RWPE2 (cell line): ENCODE measurements around the gene CNDP2.

ENCODE experiments used
- ATAC-seq: fragments of 200-7000 bp; cut with Tn5 transposase; 3 replicates; pipeline ENCODE4 v1.9.1; 2021; ENCODE audit warnings: low read depth
- DNase-seq: peaks from one replicate; pipeline ENCODE4 v3.0.0-alpha.2; 2020; ENCODE audit warnings: low spot score
- H3K27ac ChIP-seq: fragments of 450-650 bp; 2 replicates; pipeline ENCODE4 v1.5.1; 2017; ENCODE audit warnings: mild to moderate bottlenecking; ENCODE audit not compliant: poor library complexity, severe bottlenecking
- H3K27me3 ChIP-seq: fragments of 250-450 bp; sonication (Bioruptor Pico); 2 replicates; pipeline ENCODE4 v1.5.1; 2021; ENCODE audit warnings: mild to moderate bottlenecking, moderate library complexity; ENCODE audit not compliant: insufficient read depth, poor library complexity, severe bottlenecking
- H3K36me3 ChIP-seq: fragments of 250-450 bp; sonication (Bioruptor Pico); 2 replicates; pipeline ENCODE4 v1.5.1; 2020; ENCODE audit warnings: low read depth, mild to moderate bottlenecking, moderate library complexity
- H3K4me1 ChIP-seq: fragments of 250-450 bp; sonication (Bioruptor Pico); 2 replicates; pipeline ENCODE4 v1.5.1; 2021; ENCODE audit warnings: mild to moderate bottlenecking, moderate library complexity; ENCODE audit not compliant: insufficient read depth, poor library complexity, severe bottlenecking
- H3K4me3 ChIP-seq: fragments of 250-450 bp; sonication (Bioruptor Pico); 2 replicates; pipeline ENCODE4 v1.5.1; 2021; ENCODE audit warnings: mild to moderate bottlenecking, moderate library complexity; ENCODE audit not compliant: severe bottlenecking
- H3K9me3 ChIP-seq: fragments of 250-450 bp; sonication (Bioruptor Pico); 2 replicates; pipeline ENCODE4 v1.5.1; 2021; ENCODE audit warnings: mild to moderate bottlenecking, moderate library complexity; ENCODE audit not compliant: severe bottlenecking
- TF ChIP-seq, protein P1 (sequence below): fragments of 450-650 bp; IDR thresholded peaks from one replicate; pipeline ENCODE4 v1.5.1; 2017; ENCODE audit warnings: mild to moderate bottlenecking, moderate library complexity; ENCODE audit not compliant: poor library complexity, severe bottlenecking

Gene CNDP2

DNA sequence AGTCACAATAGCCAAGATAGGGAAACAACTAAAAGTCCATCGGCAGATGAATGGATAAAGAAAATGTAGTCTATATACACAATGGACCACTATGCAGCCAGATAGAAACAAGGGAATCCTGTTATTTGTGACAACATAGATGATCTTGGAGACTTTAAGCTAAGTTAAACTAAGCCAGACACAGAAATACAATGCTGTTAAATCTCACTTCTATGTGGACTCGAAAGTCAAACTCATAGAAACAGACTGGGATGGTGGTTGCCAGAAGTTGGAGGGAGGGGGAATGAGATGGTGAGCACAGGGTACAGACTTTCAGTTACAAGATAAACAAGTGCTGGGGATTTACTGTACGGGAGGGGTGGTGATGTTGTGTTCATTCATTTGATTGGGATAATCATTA, 32.8 kb downstream of the CNDP2 start:
- H3K4me3 ChIP-seq: no peak overlapping the region
- ATAC-seq: no peak
- no peaks in the 10 kb centered on the region for H3K9me3 ChIP-seq
- no peak overlapping the region for H3K27ac ChIP-seq
- H3K27me3 ChIP-seq: no peaks in the 10 kb centered on the region
- no peaks in the 10 kb centered on the region for H3K36me3 ChIP-seq
- TF ChIP-seq, protein P1, sequence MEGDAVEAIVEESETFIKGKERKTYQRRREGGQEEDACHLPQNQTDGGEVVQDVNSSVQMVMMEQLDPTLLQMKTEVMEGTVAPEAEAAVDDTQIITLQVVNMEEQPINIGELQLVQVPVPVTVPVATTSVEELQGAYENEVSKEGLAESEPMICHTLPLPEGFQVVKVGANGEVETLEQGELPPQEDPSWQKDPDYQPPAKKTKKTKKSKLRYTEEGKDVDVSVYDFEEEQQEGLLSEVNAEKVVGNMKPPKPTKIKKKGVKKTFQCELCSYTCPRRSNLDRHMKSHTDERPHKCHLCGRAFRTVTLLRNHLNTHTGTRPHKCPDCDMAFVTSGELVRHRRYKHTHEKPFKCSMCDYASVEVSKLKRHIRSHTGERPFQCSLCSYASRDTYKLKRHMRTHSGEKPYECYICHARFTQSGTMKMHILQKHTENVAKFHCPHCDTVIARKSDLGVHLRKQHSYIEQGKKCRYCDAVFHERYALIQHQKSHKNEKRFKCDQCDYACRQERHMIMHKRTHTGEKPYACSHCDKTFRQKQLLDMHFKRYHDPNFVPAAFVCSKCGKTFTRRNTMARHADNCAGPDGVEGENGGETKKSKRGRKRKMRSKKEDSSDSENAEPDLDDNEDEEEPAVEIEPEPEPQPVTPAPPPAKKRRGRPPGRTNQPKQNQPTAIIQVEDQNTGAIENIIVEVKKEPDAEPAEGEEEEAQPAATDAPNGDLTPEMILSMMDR: no peak
- no peak for DNase-seq
- no peaks in the 10 kb centered on the region for H3K4me1 ChIP-seq

DNA sequence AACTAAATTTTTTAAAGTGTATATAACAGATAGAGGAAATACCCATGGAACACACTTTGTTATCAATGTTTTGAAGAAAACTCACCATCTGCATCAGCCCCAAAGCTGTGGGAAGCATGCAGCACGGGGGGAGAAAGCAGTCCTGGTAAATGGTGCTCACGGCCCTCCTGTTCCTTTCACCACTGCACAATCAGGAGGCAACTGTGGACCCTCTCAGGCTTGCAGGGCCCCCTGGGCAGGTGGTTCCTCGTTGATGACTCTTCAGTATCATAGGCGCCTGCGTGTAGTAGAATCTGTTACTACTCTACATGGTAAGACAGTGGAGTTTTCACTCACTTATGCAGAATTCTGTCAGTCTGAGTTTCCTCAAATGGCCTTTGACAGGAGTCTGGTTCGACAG, 33.2 kb downstream of the CNDP2 start:
- Histone ChIP-seq H3K27ac (no peak overlapping the region), H3K9me3 (no peaks in the 10 kb centered on the region), H3K4me3 (no peak overlapping the region), H3K27me3 (no peaks in the 10 kb centered on the region), H3K36me3 (no peaks in the 10 kb centered on the region), H3K4me1 (no peaks in the 10 kb centered on the region)
- DNase-seq: no peak
- ATAC-seq: no peak
- TF ChIP-seq, protein P1: no peak

DNA sequence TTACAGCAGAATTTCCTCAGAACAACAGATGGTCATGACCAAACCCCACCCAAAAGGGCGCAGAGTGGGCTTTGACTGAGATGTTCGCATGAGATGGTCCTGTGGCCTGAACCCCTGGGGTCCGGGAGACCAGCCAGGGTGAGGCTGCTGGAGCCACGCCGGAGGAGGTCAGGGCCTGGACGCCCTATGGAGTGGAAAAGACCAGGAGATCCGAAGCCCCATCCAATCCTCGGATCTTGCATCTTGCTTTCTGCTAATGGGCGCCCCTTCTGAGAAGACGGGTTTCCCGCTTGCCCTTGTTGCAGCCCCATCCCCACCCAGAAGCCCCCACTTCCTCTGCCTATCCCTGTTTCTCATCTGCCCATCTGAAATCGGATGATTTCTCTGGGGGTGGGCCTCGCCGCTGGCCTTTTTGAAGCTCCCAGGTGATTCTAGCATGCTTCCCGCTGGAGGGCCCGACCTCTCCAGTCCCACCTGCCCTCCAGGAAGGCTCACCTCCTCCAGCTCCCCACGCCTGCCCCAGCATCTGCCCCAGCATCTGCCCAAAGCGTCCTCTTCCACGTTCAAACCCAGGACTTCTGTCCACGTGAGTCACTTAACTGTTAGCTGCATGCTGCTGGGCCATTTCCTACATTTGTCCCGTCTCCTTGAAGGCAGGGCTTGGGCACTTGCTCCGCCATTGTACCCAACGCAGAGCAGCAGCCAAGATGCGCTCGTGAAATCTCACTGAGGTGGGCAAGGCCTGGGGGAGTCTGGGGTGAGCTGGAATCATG, 33.8 kb downstream of the CNDP2 start:
- no peaks in the 10 kb centered on the region for H3K36me3 ChIP-seq
- DNase-seq (no peak), ATAC-seq (no peak)
- TF ChIP-seq, protein P1: no peak
- no peaks in the 10 kb centered on the region for H3K27me3 ChIP-seq
- H3K4me1 ChIP-seq: no peaks in the 10 kb centered on the region
- no peak overlapping the region for H3K27ac ChIP-seq
- H3K9me3 ChIP-seq: no peaks in the 10 kb centered on the region
- H3K4me3 ChIP-seq: no peak overlapping the region

DNA sequence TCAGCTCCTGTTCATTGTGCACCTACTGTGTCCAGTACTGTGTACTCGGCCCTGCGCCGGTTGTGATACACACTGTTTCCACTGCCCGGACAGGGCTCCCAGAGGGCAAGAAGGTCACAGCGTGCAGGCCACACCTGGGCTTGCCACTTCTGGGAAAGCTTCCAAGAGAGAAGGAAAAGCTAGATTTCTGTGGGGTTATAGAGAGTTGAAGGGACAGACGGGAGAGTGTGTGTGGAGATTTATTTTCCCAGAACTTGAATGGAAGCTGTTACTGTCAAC, 34.4 kb downstream of the CNDP2 start:
- Histone ChIP-seq H3K27me3 (no peaks in the 10 kb centered on the region), H3K36me3 (no peaks in the 10 kb centered on the region), H3K27ac (no peak overlapping the region), H3K4me3 (no peak overlapping the region), H3K9me3 (no peaks in the 10 kb centered on the region), H3K4me1 (no peaks in the 10 kb centered on the region)
- TF ChIP-seq, protein P1: no peak
- DNase-seq: no peak
- no peak for ATAC-seq

DNA sequence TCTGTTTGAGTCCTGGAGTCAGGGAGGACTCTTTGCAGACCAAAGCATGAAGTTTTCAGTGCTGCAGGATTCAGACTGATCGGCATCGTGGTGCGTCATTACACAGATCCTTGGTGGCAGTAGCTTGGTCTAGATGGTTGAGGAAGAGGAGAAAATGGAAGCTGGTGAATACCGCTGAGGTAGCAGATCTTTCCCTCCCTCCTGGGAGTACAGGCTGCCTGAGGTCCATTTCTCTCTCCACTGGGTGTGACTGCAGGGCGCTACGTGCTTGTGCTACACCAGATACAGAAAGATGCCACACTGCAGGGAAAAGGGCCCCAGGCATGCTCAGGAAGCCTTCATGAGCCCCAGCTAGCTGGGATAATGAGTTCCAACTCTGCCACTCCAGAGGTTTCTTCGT, 34.9 kb downstream of the CNDP2 start:
- H3K27ac ChIP-seq: no peak overlapping the region
- TF ChIP-seq, protein P1: no peak
- no peaks in the 10 kb centered on the region for H3K27me3 ChIP-seq
- no peak overlapping the region for H3K4me3 ChIP-seq
- H3K4me1 ChIP-seq: no peaks in the 10 kb centered on the region
- H3K36me3 ChIP-seq: no peaks in the 10 kb centered on the region
- ATAC-seq: no peak
- H3K9me3 ChIP-seq: no peaks in the 10 kb centered on the region
- no peak for DNase-seq
